HG02610 (cell line): ENCODE results near the gene BAZ2A.
"Not testable (repeated sequence)": the region's sequence is repeated elsewhere in the genome, so short reads cannot be mapped to it uniquely, and the experiment has no call there.

Experiments used
- ATAC-seq: cut with Tn5 transposase; IDR thresholded peaks from one replicate; pipeline ENCODE4 v1.9.1; 2021; ENCODE audit warnings: mild to moderate bottlenecking, moderate library complexity; ENCODE audit not compliant: unreplicated experiment

BAZ2A gene

DNA sequence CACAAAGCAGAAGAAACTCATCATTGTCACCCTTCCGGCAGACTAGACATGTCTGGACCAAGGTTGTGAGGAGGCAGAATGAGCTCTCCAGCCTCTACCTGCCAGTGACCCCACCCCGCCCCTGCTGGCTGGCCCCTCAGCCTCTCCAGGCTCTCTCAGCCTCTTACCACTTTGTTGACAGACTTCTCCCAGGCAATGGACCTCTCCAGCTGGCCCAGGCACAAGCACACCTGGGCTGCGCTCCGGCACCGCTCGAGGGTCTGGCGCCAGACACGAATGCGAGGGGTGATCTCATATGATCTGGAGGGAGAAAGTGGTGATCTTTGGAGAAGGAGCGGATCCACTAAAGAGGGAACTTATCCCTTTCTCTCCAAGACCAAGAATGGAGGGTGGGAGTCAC lies 30.3 kb downstream of the BAZ2A start:
- no peak for ATAC-seq

DNA sequence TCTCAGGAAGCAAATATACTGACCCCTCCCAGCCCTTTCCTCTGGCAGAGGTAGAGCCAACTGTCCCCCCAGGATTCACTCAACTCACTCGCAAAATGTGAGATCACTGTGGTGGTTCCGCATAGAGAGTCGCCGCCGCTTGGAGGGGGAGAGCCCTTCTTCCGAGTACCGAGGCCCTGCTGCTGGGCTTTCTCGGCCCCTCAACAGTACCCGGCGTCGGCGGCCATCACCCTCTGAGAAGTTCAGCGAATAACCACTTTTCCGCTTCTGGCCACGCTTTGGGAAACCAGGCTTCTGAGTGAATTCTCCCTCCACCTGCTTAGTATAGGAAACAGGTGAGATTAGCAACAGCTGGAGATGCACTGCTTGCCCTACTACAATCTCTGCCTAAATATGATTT lies 31.1 kb downstream of the BAZ2A start:
- ATAC-seq: no peak

DNA sequence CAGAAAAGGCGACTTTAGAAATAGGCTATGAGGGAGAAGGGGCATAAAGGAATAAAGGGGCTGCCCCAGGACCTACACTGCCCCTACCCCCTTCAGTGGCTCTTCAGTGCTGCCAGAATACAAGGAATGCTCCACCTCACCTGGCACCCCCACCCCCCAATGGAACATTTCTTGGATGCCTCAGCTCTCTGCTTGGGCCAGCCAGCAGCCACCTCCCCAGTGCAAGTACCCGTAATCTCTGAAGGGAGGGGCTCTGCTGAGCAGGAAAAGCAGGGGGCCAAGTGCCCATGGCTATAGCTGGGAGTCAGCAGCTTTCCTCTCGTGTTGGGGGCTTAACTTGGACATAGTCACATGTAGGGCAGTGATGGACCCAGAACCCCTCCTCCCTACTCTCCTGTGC lies 33.3 kb downstream of the BAZ2A start:
- ATAC-seq: no peak

DNA sequence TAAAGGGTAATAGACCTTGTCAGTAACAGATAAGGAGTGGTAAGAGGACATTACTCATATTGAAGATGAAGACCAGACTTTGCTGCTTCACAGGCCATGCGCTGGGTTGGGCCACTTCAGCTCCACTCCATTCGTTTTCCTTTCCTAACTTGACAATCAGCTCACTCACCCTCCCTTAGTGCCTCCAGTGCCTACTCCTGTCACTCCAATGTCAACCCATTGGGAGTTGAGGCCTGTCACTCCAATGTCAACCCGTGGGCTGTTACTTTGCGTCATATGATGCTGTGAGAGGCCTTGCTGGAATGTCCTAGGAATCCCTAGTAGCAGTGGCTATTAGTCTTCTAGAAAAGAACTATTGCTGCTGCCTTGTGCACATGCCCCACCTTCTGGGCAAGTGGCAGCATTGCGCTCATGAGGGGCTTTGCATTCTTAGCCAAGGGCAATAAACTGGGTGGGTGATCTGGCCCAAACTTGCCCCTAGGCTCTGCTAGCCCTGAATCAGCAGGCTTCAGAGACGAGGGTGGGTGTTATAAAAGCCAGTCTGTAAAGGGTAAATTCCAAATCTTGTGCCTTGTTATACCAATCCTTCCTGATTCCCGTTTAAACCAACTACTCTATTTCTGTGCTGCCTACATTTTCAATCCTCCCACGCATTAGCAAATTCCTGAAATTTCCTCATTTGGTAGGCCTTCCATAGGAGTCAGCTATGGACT lies 36.1 kb downstream of the BAZ2A start:
- ATAC-seq: peak; percentile 60

DNA sequence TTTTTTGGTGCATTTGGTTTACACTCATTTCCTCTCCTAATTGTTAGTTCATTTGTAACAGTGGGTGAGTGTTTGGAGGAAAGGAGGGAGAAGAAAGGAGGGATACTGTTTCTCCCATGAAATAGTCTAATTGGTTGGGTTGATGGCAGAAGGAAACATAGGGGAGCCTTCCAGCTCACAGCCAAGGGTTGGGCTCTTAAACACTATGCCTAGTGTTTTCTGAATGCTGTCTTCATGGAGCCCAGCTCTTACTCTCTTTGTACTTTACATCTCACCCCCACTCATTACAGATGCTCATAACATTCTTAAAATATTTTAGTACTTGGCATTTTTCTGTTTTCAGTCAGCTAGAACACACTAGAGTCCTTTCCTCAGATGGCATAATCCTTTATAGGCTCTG lies 38.2 kb downstream of the BAZ2A start:
- ATAC-seq: no peak

DNA sequence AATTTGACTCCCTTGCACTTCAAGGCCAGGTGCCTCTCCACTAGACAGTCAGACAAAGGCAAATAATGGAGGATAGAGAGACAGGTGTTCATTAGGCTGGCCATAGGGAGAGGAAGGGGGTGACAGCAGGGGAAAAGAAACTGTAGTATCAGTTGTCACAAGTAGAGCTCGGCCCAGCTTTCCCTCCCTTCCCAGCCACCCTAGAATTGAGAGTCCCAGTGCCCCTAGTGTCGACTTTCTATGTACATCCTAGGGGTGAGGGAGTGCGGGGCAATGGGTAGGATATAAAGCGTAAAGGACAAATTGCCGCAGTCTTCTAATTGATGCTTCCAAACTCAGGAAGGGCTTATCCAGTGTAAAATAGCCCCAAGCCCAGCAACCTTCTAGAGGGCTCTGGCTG lies 39.0 kb downstream of the BAZ2A start:
- ATAC-seq: no peak

DNA sequence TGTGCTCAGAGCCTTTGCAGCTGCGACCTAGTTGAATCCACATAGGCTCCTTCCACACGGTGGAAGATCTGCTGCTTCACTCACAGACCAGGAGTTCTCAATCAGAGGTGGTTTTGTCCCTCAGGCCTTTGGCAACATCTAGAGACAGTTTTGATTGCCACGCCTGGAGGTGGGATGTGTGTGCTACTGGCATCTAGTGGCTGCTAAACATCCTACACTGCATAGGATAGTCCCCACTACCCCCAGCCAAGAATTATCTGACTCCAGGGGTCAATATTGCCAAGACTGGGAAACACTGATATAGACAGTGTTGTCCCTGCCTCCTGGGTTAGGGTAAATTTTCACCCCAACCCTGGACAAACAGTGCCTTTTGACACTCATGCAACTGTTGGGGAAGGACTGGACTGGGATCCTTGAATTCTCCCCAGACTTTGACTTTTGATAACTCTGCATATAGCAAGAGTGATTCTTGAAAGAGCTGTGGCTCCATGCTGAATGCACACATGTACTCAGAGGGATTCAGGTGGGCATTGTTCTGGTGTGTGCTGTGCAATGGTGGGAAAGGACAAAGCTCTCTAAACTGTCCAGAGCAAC lies 39.8 kb downstream of the BAZ2A start:
- ATAC-seq: no peak

DNA sequence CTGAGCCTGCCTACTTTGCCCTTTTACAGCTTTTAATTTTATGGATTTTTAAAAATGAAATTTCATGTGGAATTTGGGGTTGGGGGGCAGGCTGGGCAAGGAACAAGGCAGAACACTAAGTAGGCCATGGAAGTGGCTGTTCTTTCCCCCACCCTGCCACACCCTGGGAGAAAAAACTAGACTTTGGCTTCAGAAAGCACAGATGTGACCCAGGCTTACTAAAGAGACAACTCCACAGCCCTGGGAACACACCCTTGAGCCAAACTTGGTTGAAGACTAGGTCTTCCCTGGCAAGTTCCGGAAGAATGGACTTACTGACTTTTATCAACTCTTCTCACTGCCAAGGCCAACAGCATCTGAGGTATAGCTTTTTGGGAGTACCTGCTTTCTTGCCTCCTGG lies 40.3 kb downstream of the BAZ2A start:
- ATAC-seq: no peak

DNA sequence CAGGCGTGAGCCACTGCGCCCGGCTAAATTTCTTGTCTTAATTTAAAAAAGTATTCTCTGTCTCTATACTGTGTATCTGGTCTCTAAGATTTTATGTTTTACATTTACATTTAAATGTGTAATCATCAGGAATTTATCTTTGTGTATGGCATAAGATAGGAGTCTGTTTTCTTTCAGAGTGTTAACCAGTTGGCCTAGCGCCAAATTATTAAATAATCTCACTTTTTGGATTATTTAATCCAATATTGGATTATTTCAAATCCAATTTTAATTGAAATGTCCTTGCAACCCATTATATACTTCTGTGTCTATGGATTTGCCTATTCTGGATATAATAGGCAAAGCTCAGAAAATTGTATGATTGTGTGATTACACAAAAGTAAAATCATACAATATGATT lies 45.0 kb downstream of the BAZ2A start:
- no peak for ATAC-seq

DNA sequence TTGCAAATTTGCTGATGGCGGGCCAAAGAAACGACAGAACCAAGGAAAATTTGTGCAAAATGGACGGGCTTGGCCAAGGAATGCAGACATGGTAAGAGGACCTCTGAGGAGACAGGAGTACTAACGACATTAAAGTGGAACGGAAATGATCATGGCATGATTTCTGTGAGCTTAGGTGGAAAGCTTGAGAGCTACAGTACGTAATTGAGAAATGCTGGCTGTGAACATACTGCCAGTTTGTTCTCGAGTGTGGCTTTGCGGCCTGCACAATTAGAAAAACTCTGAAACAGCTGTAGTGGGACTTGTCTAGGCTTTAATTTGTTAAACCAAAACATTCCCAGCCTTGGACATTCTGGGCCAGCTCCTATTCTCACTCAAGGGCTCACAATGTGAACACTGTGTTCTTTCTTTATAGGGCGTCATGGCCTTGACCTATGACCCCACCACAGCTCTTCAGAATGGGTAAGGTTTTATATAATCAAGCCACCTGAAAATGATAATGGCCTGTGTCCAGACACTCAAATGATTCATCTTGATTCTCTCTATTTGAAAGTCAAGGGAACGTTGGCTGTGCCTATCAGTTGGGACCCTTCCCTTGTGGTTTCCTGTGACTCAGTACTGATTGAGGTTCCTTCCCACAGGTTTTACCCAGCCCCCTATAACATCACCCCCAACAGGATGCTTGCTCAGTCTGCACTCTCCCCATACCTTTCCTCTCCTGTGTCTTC lies 48.5 kb downstream of the BAZ2A start:
- ATAC-seq: peak; percentile 81

DNA sequence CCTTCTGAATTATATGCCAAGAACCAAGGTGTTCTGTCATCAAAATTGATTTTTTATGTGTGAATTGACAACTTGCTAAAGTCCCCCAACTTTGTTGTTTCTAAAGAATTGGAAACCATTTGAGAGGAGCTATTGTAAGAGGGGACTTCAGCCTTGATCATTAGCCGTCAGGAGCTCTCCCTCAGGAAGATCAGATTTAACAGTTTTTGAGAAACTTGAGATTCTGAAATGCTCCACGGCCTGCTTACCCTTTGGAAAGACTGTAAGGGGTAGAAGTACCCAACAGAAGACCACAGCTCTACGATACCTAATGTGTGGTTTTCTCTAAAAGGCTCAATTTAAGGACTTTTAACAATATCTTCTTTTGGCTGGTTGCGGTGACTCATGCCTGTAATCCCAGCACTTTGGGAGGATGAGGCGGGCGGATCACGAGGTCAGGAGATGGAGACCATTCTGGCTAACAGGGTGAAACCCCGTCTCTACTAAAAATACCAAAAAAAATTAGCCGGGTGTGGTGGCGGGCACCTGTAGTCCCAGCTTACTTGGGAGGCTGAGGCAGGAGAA lies 51.1 kb downstream of the BAZ2A start:
- ATAC-seq: no peak

DNA sequence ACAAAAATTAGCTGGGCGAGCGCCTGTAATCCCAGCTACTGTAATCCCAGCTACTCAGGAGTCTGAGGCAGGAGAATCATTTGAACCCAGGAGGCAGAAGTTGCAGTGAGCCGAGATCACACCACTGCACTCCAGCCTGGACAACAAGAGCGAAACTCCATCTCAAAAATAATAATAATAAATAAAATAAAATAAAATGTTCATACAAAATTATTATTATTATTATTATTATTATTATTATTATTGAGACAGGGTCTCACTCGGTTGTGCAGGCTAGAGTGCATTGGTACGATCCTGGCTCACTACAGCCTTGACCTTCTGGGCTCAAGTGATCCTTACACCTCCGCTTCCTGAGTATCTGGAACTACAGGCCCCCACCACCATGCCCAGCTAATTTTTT lies 52.9 kb downstream of the BAZ2A start:
- ATAC-seq: not testable (repeated sequence)

DNA sequence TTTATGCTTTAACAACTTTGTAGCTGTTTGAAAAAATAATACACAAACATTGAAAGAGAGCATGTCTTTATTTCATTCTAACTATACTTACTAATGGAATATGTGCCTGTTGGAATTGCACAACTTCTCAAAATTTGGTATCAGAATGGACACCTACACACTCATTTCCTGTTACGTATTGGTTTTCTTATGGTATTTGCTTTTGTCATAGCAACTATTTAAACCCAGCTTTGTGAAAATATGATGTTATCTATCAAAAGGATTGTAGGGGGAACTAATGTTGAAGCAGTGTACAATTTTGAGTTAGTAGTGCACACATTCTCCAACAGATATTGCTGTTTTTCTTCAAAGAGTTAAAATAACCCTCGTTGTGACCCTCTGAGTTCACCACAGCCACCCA lies 55.9 kb downstream of the BAZ2A start:
- no peak for ATAC-seq

DNA sequence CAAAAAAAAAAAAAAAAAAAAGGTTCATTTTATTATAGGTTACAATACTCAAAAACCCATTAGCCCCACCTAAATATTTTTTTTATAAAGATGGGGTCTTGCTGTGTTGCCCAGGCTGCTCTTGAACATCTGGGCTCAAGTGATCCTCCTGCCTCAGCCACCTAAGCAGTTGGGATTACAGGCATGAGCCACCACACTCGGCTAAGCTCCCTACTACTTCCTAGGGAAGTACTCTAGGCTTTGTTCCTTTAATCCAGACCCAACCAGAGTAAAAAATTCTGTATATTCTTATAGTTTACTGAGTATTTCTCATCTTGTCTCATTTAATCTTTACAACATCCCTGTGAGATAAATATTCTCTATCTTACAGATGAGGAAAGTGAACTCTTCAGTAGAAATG lies 57.8 kb downstream of the BAZ2A start:
- no peak for ATAC-seq

DNA sequence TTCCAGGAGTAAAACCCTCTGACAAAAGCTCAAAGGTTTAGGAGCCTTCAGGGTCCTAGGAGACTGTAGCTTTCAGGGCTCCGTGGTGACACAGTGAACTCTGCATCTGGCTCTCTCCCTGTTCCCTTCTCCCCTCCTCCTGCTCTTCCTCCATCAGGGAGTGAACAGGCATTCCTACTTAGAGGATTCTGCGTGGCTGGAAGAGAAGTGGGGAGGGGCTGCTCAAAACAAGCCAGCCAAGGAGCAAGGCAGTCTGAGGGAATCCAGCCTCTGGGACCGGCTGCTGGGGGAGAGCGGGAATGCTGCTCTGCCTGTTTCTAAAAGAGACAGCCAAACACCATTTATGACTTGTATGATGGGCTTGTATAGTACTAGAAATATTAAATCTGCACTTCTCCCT lies 59.0 kb downstream of the BAZ2A start:
- no peak for ATAC-seq

DNA sequence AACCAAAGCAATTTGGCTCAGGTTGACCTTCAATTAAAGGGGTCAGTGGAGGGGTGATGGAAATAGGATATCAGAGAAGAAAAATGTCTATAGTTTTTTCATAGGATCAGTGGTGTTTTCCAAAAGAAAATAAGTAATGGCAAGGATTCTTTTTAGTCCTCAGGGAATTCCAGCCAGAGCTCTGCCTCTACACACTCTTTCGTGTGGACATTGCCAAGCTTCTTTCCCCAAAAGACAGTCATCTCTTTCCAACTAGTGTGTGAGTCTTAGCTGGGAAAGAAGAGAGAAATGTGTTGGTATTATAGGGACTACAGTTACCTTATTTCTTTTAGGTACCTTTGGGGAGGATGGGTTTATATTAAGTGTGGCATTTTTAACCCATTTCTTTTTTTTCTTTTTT lies 62.0 kb downstream of the BAZ2A start:
- no peak for ATAC-seq

DNA sequence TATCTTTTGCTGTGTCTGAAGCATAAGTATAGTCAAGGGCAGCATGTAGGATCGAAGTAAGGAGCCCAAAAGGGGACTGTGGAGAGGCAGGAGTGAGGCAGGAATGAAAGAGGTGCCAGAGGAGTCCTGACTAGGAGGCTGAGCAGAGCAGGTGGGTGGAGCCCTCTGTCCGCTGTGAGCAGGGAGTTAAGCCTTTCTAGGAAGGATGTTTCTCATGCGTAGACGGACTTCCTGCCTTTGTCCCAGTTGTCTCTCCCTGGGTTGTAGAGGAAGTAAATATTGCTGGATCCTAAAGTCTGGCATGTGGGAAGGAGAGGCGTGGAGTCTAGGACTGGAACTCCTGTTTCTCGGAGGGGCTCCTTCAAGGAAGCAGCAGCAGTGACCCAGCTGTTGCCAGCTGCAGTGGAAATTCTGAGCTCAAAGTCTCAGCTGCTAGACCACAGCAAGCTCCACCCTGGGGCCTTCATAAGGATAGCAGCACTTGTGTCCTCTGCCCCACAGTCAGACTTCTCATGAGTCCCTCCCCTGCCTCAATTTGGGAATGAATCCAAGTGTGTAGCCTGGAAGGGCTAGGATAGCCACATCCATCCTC lies 64.5 kb downstream of the BAZ2A start:
- ATAC-seq: peak; percentile 64

DNA sequence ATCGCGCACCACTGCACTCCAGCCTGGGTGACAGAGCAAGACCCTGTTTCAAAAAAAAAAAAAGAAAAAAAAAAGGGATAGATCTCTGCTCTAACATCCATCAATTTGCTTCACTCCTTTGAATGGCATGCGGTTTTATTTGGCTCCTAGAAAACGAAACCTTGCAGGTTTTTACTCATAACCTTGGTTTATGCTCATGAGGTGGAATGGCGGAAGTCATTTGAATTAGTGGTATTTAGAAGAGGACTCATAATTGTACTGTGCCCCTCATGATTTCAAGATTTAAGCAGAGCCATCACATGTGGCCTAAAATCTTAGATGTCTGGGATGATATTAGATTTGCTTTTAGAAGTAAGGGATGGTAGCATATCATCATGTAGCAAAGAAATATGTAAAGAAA lies 79.1 kb downstream of the BAZ2A start:
- no peak for ATAC-seq

DNA sequence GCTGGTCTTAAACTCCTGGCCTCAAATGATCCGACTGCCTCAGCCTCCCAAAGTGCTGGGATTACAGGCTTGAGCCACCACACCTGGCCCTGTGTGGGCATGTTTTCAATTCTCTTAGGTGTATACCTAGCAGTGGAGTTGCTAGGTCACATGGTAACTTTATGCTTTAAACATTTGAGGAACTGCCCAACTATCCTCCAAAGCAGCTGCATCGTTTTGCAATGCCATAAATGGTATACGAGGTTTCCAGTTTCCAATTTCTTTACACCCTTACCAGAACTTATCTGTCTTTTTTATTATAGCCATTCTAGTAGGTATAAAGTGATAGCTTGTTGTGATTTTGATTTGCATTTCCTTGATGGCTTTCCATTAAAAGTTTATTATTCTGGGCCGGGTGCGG lies 83.4 kb downstream of the BAZ2A start:
- ATAC-seq: no peak
